NOMO-1 (cell line): ENCODE results near the gene TCAF1.

Source experiments
- DNase-seq, 2 experiments: peaks; one replicate each; lab custom pipeline; 2025; ENCODE audit not compliant: unreplicated experiment in 2 of 2; lab: John Stamatoyannopoulos, UW

The TCAF1 gene

GRCh38 chr7:143901668-143902331 lies at the start of gene TCAF1:
Gene TCAF1, minus strand, starts transcription at chr7:143902176. Its CDS starts 25,568 bp downstream, at chr7:143876608.
- peak; percentile 37 to 73 for DNase-seq

GRCh38 chr7:143948733-143949132 lies 46.8 kb upstream of the TCAF1 start:
- DNase-seq, result no peak

- no peak for DNase-seq
Measured at GRCh38 chr7:143947111-143947510, 45.1 kb upstream of the TCAF1 start.

GRCh38 chr7:143945423-143945822 lies 43.4 kb upstream of the TCAF1 start:
- DNase-seq, result no peak

GRCh38 chr7:143938379-143939243 lies 36.6 kb upstream of the TCAF1 start:
- DNase-seq, result no peak

- DNase-seq, result no peak
Measured at GRCh38 chr7:143936087-143937009, 34.4 kb upstream of the TCAF1 start.

GRCh38 chr7:143934526-143935325 lies 32.8 kb upstream of the TCAF1 start, which contains the start of gene OR2F2:
Gene OR2F2, plus strand, starts transcription at chr7:143935233. Its CDS starts 0 bp downstream, at chr7:143935233.
- no peak for DNase-seq

- no peak for DNase-seq
Measured at GRCh38 chr7:143931739-143932138, 29.8 kb upstream of the TCAF1 start.

GRCh38 chr7:143929224-143929920 lies 27.4 kb upstream of the TCAF1 start:
- DNase-seq, result no peak

- DNase-seq, result no peak
Measured at GRCh38 chr7:143924851-143925250, 22.9 kb upstream of the TCAF1 start.

- DNase-seq, result no peak
Measured at GRCh38 chr7:143914938-143915652, 13.1 kb upstream of the TCAF1 start.

GRCh38 chr7:143913945-143914615 lies 12.1 kb upstream of the TCAF1 start:
- no peak for DNase-seq

- no peak for DNase-seq
Measured at GRCh38 chr7:143910473-143911248, 8.7 kb upstream of the TCAF1 start.

- no peak for DNase-seq
Measured at GRCh38 chr7:143909863-143910262, 7.9 kb upstream of the TCAF1 start.

GRCh38 chr7:143908120-143908519 lies 6.1 kb upstream of the TCAF1 start:
- no peak for DNase-seq

GRCh38 chr7:143906895-143907294 lies 4.9 kb upstream of the TCAF1 start:
- no peak for DNase-seq

- DNase-seq, result no peak
Measured at GRCh38 chr7:143906151-143906550, 4.2 kb upstream of the TCAF1 start.

GRCh38 chr7:143905509-143905908 lies 3.5 kb upstream of the TCAF1 start:
- no peak for DNase-seq
